GM12891 (cell line): Measurements from ENCODE around the gene HOXC4.

Experiments used
- POLR2A ChIP-seq: IDR thresholded peaks from 2 replicates; pipeline ENCODE4 v1.6.1; 2011; ENCODE audit warnings: low read depth, low read length, control low read depth
- POU2F2 ChIP-seq: IDR thresholded peaks from 2 replicates; pipeline ENCODE4 v1.6.1; 2011; ENCODE audit warnings: low read depth, mild to moderate bottlenecking, control low read depth, low read length, moderate library complexity

DNA sequence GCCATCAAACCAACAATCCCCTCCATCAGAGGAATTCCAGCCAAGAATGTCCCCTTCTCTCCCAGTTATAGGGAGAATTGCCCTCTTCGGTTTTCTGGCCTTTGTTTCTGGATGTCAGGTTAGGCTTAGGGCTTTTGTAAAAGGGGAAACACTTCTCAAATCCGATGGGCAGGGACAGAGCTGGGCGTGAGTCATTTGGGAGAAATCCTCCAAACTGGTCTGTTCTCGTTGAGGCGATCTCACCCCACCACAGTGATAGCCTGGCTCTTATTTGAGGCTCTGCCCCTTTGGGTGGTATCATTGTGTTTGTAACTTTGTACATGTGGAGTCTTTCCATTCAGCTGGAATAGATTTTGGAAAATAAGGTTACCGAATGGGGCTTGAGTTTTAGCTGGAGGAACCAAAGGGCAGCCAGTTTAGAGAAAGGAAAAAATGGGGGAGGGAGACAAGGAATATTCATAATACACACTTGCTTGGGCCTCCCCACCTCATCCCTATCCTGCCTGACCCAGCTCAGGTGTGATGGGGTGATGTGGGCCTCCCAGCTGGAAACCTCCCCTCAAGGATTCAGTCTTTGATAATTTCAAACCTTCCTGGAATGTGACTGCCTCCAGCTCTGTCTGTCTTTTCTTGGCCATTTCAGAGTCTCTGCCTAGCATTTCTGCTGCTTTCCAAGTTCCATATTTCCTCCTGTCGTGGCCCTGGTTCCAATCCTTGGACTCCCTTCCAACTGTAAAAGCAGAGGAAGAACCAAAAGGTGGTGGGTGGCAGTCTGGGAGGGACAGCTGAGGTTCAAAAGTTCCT is 7.5 kb downstream of the HOXC4 start:
- TF ChIP-seq POLR2A: no peak
- TF ChIP-seq POU2F2: no peak
